NCI-H1436 treated with DMSO at 0.1 percent for 48 hours (cell line): Measurements from ENCODE around the gene TCHP.
"Not testable (repeated sequence)": the region's sequence is repeated elsewhere in the genome, so short reads cannot be mapped to it uniquely, and the experiment has no call there.

Experiments used
- DNase-seq: peaks from one replicate; lab custom pipeline; 2025; lab: John Stamatoyannopoulos, UW

The TCHP gene

DNA sequence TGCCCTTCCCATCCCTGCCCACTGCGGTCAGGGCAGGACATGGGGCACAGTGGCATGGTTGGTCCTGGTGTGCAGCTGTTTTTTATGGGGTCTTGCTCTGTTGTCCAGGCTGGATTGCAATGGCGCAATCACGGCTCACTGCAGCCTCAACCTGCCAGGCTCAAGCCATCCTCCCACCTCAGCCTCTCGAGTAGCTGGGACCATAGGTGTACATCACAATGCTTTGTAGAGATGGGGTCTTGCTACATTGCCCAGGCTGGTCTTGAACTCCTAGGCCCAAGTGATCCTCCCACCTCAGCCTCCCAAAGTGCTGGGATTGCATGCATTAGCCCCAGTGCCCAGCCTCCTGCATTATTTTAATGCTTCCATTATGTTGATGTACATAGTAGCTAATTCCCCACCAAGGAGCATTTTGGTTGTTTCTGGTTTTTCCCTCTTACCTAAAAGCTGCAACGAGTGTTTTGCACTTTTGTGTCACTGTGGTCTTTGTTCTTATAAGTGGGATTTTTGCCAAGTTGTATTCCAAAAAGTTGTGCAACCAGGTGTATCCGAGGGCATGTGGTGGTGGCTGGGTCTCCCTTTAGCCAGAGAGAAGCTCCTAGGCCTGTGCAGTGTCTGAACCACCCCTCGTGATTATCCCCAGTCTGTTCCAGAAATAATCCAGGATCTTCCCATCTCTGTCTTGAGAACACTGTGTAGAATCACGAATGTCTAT, 10.3 kb downstream of the TCHP start:
- no peak for DNase-seq

GRCh38 chr12:109910969-109911348, 10.9 kb downstream of the TCHP start:
- no peak for DNase-seq

DNA sequence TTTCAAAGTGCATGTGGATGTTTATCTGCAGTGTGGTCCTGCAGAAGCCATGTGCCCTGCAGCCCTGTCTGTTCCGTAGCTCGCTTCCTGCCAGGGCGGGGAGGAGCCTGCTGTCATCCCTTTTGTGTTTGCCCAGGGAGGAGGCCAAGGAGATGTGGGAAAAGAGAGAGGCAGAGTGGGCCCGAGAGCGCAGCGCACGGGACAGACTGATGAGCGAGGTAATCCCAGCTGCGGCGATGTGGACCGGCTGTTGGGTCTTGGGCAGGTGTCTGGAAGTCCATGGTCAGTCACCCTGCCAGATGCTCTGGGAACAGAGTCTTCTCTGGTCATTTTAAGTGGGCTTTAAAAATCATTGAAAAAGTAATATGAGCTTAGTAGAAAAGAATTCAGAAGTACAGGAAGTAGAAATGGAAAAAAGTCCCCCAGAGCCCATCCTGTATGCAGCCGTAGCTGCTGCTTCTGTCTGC, 12.8 kb downstream of the TCHP start:
- DNase-seq, result no peak

DNA sequence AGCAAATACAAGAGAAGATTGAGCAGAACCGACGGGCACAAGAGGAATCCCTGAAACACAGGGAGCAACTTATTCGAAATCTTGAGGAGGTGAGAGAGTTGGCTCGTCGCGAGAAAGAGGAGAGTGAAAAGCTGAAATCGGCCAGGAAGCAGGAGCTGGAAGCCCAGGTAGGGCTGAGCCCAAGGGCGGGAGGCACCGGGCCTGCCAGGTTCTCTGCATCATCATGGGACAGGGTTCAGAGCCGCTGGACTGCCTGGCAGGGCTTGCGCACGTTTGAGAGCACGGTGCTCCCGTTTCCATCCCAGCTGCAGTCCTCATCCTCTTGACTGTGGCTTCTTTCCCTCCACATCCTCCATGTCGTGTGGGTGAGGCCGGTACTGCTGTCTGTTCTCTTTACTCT, 14.4 kb downstream of the TCHP start:
- no peak for DNase-seq

- no peak for DNase-seq
Measured at GRCh38 chr12:109915171-109916040, 15.3 kb downstream of the TCHP start.

DNA sequence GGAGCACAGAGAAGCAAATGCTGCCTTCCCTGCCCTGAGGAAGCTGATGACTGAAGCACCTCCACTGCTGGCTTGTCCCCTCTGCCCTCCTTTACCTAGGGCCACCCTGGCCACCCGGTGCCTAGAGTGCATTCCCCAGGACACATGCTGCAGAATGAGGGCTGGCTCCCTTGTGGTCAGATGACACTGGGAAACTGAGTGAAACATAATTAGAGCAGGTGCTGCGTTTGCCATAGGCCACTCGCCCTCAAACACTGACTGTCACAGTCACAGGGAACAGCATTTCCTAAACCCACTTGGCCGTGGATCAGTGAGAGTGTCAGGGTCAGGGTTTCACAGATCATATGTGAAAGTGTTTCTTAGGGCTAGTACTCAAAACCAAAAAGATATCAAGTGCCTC, 16.0 kb downstream of the TCHP start:
- DNase-seq, result no peak

DNA sequence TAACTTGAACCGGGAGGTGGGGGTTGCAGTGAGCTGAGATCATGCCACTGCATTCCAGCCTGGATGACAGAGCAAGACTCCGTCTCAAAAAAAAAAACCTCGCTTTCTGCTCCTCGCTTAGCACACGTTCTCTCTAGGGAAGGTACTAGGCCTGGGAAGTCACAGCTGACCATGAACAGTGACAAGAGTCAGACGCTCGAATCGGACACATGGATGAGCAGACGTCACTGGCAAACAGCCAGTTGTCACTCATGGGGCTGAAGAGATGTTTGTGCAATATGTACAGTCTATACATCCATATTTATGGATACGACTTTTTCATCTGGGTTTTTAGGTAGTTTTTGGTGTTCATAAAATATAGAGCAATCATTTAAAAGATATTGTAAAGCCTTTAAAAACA, 19.4 kb downstream of the TCHP start:
- no peak for DNase-seq

DNA sequence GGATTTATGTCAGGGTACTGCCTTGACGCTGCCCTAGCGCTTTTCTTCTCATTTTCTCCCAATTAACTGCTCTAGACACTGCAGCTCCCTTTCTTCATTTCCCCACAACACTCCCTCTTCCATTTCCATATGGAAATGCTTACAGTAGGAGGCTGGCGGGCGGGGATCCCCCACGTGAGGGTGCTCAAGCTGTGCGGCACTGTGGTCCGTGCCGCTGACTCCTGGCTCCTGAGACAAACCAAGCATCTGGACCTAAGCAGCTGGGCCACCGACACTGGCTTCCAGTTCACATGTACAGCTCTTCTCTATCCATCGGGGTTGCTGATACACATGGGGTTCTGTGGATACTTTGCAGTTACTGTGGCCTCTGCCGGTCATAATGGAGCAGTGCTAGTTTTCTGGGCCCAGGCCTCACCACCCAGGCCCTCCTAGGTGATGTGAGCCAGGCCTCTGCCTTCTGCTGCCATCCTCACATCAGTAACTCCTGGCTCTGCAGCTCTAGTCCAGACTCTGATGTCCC, 20.2 kb downstream of the TCHP start:
- DNase-seq, result no peak

DNA sequence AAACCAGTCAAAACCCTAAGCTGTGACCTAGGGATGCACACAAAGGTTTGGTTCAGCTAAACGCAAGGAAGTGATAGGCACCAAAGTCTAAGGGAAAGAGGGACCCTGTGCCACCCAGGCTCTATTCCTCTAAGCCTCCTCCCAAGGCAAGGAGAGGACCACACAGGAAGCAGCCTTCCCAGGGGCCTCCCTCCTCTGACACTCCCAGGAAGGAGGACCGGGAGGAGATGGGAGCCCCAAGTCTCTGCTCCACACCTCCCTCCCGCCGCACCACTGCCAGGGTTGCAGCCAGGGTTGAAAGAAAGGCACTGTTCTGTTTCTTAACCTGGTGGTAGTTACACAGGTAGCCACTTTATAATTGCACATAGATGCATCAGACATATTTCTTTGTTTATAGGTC, 21.9 kb downstream of the TCHP start:
- DNase-seq, result no peak

DNA sequence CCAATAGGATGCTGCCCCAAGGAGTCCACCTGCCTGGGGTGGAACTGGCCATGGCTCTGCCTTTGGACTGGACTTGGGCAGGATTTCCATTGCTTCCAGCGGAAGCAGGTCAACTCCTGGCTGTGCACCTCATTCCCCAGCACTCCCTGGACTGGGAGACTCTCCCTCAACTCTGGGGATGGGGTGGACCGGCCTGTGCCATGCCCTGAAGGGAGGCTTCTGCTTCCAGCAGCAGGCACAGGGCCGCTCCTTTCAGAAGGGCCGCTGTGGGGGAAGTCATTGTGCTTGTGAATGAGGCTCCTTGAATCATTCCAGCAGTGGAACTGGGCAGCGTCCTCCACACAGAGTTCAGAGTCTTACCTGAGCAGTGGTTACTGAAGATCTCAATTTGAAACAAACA, 23.0 kb downstream of the TCHP start:
- DNase-seq, result no peak

DNA sequence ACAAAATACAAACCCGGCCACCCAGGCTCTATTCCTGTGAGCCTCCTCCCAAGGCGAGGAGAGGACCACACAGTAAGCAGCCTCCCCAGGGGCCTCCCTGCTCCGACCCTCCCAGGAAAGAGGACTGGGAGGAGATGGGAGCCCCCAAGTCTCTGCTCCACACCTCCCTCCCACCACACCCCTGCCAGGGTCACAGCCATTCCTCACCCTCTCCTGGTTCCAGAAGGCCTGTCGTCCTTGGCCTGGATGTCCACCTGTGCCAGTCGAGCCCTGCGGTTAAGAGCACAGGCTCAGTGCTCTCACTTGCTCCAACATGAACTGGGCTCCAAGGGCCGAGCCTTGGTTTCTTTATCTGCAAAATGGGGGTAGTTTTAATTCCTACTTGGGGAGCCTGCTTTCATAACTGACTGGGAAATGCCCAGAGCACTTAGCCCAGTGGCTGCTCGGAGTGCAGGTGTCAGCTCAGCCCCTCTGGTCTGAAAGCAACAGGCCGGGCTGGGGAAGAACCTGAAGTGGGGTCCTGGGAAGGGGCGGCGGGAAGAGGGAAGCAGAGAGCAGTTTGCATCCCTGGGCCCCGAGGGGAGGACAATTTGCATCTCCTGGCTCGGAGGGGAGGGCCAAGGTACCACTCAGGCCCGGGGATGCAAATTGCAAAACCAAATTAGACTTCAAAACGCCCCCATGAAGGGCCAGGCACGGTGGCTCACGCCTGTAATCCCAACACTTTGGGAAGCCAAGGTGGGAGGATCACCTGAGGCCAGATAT, 23.6 kb downstream of the TCHP start:
- no peak for DNase-seq

DNA sequence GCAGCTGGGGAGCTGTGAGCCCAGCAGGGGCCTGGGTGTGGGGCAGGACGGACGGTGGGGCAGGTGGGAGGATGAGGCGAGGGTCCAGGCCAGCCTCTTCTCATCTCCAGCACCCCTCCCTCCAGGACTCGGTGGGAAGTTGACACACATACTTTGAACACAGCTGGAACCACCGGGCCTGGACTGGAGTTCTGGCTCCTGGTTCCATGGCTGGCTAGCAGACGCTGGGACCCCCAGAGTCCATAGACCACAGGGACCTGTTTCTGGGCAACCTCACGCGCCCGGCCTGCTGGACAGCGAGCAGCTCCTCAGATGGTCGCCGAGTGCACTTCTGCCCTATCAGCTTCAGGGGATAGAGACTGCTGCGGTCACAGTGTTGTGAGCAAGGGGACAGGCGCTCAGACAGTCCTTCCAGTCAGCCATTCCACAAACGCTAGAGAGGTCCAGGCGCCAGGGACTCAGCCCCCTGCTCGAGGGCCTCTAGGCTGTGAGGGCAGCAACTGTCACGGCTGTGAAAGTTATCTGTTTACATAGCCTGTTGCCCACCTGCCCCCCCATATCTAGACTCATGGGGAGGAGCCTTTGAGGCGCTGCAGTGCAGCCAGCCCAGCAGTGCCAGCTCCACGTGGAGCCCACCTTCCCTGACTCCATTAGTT, 25.2 kb downstream of the TCHP start:
- no peak for DNase-seq

DNA sequence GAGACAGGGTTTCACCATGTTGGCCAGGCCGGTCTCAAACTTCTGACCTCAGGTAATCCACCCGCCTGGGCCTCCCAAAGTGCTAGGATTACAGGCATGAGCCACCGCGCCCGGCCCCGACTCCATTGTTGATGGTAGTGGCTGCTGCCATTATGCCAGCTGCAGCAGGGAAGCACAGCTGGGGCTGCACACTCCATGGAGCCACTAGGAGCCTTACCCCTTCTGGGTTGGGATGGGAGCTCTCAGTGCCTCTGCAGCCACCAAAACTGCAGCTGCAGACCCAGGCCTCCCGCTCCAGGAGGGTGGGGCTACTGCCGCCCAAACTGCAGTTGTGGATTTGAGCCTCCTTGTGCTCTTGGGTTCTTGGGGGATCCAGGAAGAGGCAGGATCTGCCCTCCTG, 25.9 kb downstream of the TCHP start:
- no peak for DNase-seq

DNA sequence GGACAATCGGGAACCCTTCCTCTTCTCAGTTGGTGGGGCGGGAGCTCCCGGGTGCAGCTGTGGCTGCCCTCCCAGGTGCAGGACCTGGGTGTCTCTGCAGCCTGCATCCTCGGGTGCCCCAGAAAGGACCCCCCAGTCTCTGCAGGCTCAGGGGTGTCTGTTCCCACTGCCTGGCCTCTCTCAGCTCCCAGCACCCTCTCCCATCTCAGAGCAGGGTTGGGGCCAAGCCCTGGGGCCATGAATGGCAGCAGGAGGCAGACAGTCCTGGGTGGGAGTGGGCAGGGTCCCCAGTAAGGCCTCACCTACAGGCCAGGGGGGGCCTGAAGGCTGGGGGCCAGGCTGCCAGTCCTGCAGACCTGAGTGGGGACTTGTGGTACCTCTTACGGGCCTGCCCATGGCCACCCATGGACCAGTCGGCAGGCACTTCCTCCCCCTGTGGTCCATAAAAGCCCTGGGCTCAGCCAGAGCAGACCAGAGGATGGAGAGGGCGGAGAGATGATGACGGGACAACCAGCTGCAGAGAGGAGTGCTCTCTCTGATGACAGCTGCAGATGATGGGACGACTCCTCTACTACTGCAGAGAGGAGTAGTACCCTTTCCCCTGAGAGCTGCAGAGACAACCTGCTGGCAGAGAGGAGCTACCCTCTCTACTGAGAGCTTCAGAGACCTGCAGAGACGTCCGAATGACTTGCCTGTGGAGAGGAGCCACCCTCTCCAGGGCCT, 26.6 kb downstream of the TCHP start:
- DNase-seq, result no peak

GRCh38 chr12:109927622-109928021, 27.5 kb downstream of the TCHP start:
- DNase-seq, result no peak

DNA sequence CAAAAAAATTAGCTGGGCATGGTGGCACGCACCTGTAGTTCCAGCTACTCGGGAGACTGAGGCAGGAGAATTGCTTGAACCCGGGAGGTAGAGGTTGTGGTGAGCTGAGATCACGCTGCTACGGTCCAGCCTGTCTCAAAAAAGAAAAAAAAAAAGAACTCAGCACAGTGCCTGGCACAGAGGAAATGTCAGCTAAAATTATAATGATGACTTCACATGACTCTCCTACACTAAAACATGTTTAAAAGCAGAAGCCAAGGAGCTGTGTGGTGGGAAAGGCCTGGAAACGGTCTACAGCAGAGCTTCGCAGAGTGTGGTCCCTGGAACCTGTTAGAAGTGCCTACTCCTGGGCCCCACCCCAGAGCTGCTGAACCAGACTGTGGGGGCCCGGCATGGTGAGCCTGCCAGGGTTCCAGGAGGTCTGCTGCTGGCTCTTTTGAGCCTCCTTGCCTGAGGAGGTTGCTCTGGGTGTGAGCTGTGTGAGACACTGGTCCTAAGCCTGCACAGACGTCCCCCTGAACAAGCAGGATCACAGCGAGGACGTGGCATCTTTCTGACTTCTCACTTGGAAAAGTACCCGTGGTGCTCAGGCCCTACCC, 28.1 kb downstream of the TCHP start:
- DNase-seq, result no peak

GRCh38 chr12:109929326-109929725, 29.3 kb downstream of the TCHP start:
- not testable (repeated sequence) for DNase-seq

DNA sequence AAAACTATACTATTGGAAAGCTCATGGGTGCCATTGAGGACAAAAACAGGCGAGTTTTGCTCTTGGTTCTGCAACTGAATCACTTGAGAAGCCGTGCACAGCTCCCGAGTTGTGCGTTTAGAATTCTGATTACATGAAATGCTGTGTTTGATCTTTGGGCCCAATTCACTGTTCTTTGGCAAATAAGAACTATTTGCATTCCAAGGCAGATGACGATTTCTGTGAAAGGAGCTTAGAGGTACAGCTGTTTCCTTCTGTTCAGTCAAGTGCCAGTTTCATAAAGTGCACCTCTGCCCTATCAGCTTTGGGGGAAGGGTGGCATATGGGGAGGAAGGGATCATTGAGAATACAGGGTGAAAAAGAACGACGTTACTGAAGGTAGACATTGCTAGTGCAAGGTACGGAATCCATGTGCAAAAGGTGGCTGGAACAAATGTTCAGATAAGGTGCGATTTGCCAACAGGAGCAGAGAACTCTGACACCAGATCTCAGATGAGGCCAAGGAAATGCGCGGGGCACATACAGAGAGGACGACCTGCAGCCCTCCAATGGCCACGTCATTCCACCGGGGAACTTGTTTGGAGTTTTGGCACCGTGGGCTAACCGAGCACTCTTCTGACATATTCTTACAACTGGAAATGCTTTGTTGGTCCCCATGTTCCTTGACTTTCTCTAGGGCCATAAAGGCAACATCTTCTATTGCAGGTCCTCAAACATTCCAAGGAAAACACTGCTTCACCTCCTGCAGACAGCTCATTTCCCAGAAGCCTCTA, 30.1 kb downstream of the TCHP start:
- DNase-seq, result no peak

GRCh38 chr12:109931143-109931542, 31.1 kb downstream of the TCHP start:
- DNase-seq, result no peak

GRCh38 chr12:109932878-109933503, 32.9 kb downstream of the TCHP start:
- DNase-seq, result no peak
